WI38 (cell line): Measurements from ENCODE around the gene TMEM134.
A peak's percentile ranks its signal among the peaks of the same experiment; 100 is the strongest.

Experiments
- H3K4me3 ChIP-seq: 2 replicates; pipeline ENCODE4 v1.5.1; 2011; ENCODE audit warnings: low read depth, mild to moderate bottlenecking, control low read depth, low read length
- TF ChIP-seq, protein P1 (sequence below): IDR thresholded peaks from 2 replicates; pipeline ENCODE4 v1.5.1; 2012; ENCODE audit warnings: low read depth, mild to moderate bottlenecking, control low read depth, low read length

The TMEM134 gene

DNA sequence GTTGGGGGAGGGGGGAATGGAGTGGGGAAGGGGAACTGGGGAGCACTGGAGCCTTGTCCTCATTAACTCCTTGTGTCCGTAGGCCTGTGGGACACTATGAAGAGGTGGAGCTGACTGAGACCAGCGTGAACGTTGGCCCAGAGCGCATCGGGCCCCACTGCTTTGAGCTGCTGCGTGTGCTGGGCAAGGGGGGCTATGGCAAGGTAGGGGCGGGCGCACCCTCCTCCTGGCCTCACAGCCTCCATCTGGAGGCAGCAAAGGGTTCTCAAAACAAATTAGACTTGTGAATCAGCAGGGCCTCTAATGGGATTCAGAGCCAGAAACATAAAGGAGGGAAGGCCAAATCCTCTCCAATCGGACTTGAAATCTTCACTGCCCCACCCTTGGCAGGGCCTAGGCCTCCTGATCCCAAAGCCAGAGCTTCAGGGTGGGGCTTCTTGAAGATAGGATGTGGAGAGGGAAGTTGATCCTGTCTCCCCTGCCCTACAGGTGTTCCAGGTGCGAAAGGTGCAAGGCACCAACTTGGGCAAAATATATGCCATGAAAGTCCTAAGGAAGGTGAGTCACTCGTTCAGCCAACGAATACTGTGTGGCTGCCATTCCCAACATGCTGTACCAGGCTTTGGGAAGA, 39.9 kb downstream of the TMEM134 start:
- TF ChIP-seq, protein P1, sequence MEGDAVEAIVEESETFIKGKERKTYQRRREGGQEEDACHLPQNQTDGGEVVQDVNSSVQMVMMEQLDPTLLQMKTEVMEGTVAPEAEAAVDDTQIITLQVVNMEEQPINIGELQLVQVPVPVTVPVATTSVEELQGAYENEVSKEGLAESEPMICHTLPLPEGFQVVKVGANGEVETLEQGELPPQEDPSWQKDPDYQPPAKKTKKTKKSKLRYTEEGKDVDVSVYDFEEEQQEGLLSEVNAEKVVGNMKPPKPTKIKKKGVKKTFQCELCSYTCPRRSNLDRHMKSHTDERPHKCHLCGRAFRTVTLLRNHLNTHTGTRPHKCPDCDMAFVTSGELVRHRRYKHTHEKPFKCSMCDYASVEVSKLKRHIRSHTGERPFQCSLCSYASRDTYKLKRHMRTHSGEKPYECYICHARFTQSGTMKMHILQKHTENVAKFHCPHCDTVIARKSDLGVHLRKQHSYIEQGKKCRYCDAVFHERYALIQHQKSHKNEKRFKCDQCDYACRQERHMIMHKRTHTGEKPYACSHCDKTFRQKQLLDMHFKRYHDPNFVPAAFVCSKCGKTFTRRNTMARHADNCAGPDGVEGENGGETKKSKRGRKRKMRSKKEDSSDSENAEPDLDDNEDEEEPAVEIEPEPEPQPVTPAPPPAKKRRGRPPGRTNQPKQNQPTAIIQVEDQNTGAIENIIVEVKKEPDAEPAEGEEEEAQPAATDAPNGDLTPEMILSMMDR, result no peak
- H3K4me3 ChIP-seq, result peak overlapping the region; percentile 99

DNA sequence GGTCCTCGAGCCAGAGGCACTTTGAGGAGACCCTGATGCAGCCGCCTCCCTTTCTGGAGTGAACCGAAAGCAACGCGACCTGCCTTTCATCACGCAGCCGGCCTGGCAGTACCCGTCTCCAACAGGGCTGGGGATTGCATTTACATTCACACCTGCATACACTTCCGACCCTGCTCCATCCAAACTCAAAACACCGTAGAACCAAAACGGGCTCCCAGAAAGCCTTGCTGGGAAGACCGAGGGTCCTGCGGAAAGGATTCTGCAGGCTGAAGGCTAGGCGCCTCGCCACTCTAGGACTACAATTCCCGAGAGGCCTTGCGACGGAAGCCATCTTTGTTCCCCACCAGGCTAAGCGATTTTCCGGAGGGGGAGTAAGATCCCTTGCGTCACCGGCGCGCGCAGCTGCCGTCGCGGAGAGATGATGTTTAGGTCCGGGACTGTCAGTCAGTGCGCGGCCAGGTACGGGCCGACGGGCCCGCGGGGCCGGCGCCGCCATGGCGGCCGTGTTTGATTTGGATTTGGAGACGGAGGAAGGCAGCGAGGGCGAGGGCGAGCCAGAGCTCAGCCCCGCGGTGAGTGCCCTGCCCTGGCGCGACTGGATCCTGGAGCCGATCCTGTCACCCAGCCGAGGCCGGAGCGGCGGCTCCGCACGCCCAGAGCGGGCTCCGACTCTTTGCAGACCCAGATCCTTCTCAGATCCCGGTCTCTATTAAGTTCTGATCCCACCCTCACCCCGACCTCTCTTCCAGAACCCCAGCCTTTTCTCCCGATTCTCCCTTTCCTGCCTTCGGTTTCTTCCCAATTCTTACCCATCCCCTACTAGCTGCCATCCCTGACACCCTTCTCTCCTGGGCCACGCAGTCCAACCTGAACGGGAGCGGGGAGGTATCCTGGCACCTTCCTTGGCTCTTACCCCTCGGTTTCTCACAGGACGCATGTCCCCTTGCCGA, 40.7 kb downstream of the TMEM134 start, which contains the start of gene RPS6KB2:
RPS6KB2 (plus strand) TSS at position 443 of the 950 bp plus-strand sequence; CDS start at position 495, 52 bp downstream.
- peak within 1 kb of the TSS; percentile 99 for H3K4me3 ChIP-seq
- TF ChIP-seq, protein P1, result no peak

DNA sequence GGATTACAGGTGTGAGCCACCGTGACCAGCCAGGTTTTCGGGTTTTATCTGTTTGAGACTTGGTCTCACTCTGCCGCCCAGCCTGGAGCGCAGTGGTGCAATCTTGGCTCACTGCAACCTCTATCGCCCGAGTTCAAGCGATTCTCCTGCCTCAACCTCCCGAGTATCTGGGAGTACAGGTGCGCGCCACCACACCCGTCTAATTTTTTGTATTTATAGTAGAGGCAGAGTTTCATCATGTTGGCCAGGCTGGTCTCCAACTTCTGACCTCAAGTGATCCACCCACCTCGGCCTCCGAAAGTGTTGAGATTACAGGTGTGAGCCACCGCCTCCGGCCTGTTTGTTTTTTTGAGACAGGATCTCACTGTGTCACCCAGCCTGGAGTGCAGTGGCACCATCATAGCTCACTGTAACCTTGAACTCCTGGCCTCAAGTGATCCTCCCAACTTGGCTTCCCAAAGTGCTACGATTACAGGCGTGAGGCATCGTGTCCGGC, 41.6 kb downstream of the TMEM134 start:
- H3K4me3 ChIP-seq, result peak overlapping the region; percentile 99

DNA sequence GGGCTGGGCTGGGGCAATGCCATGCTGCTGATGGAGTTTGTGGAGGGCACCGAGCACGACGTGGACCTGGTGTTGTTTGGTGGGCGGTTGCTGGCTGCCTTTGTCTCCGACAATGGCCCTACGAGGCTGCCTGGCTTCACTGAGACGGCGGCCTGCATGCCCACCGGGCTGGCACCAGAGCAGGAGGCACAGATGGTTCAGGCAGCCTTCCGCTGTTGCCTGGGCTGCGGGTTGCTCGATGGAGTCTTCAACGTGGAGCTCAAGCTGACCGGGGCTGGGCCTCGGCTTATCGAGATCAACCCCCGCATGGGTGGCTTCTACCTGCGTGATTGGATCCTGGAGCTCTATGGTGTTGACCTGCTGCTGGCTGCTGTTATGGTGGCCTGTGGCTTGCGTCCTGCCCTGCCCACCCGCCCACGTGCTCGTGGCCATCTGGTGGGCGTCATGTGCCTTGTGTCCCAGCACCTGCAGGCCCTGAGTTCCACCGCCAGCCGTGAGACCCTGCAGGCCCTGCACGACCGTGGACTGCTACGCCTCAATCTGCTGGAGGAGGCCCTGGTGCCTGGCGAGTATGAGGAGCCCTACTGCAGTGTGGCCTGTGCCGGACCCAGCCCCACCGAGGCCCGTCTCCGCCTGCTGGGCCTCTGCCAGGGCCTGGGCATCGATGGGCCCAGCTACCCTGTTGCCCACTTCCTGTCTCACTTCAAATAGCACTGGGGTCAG, 45.0 kb downstream of the TMEM134 start:
- TF ChIP-seq, protein P1, result no peak
- no peak overlapping the region for H3K4me3 ChIP-seq

DNA sequence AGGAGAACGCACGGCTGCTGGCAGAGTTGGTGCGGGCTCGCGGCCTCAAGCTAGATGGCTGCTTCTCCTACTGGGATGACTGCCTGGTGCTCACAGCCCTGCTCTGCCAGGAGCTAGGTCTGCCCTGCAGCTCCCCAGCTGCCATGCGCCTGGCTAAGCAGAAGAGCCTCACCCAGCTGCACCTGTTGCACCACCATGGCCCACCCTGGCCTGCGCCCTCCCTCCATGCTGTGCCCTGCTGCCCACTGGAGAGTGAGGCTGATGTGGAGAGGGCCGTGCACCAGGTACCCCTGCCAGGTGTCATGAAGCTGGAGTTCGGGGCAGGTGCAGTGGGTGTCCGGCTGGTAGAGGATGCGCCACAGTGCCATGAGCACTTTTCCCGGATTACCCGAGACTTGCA, 45.6 kb downstream of the TMEM134 start:
- H3K4me3 ChIP-seq, result no peak overlapping the region
- TF ChIP-seq, protein P1, result no peak

DNA sequence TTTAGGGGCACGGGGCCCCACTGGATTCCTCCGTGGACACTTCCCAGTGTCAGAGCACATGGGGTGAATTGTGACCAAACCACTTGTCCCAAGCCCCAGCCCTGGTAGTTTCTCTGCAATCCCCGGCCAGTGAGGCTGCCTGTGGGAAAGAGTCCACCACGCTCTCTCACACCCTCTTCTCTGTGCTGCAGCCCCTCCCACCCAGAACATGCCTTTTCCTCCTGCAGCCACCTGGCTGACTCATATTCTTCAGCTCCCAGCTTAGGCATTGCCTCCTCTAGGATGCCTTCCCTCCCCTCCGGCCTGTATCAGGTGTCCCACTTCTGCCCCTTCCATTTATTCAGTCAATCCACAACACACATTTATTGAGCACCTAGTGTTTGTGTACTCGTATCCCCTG, 46.2 kb downstream of the TMEM134 start:
- H3K4me3 ChIP-seq, result no peak overlapping the region
- TF ChIP-seq, protein P1, result no peak

DNA sequence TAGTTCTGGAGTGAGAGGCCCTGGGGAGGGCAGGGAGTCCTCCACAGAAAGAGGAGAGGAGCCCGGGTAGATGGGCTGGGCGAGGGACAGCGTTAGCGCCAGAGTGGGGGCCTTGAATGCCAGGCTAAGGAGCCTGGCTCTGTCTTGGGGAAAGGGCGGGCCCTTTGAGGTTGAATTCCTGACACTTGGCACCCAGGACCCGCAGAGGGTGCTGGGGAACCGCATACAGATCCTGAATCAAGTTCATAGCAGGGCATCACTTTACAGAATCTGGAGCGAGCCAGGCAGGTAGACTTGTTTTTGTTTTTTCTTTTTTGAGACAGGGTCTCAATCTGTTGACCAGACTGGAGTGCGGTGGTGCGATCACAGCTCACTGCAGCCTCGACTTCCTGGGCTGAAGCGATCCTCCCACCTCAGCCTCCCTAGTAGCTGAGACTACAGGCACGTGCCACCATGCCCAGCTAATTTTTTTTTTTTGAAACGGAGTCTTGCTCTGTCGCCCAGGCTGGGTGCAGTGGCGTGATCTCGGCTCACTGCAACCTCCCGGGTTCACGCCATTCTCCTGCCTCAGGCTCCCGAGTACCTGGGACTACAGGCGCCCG, 47.5 kb downstream of the TMEM134 start:
- H3K4me3 ChIP-seq, result 0 out of 2 replicates have a peak overlapping the region, but pooled peaks have one; percentile 22

More for the DNA sequence above, 47.5 kb downstream of the TMEM134 start:
- TF ChIP-seq, protein P1, result no peak
